ACC112 (cell line): ENCODE data around the gene UBE2O.

Source experiments
- H2AFZ ChIP-seq: fragments of 200-600 bp; sonication (generic); one replicate; pipeline ENCODE4 v1.6.0; 2017; ENCODE audit warnings: antibody characterized with exemption, low read length; ENCODE audit not compliant: unreplicated experiment
- H3K27ac ChIP-seq: fragments of 200-600 bp; sonication (generic); 2 replicates; pipeline ENCODE4 v1.5.1; 2014; ENCODE audit warnings: low read depth, mild to moderate bottlenecking, antibody characterized with exemption, low read length, moderate library complexity
- H3K27me3 ChIP-seq: fragments of 200-600 bp; sonication (generic); 2 replicates; pipeline ENCODE4 v1.6.1; 2014; ENCODE audit warnings: mild to moderate bottlenecking, antibody characterized with exemption, low read length, moderate library complexity, mixed read lengths; ENCODE audit not compliant: insufficient read depth
- H3K36me3 ChIP-seq: fragments of 200-600 bp; sonication (generic); 2 replicates; pipeline ENCODE4 v1.6.1; 2016; ENCODE audit warnings: mild to moderate bottlenecking, antibody characterized with exemption, low read length, moderate library complexity, mixed read lengths; ENCODE audit not compliant: insufficient read depth
- H3K4me1 ChIP-seq: fragments of 200-600 bp; sonication (generic); one replicate; pipeline ENCODE4 v1.6.1; 2016; ENCODE audit warnings: low read length, mixed read lengths; ENCODE audit not compliant: insufficient read depth, unreplicated experiment, control insufficient read depth
- H3K4me3 ChIP-seq: fragments of 200-600 bp; sonication (generic); 2 replicates; pipeline ENCODE4 v1.5.1; 2014; ENCODE audit warnings: mild to moderate bottlenecking, low read depth, low read length
- H3K79me2 ChIP-seq: fragments of 200-600 bp; sonication (generic); one replicate; pipeline ENCODE4 v1.6.0; 2016; ENCODE audit warnings: low read length; ENCODE audit not compliant: control insufficient read depth, unreplicated experiment, insufficient read depth

The UBE2O gene

DNA sequence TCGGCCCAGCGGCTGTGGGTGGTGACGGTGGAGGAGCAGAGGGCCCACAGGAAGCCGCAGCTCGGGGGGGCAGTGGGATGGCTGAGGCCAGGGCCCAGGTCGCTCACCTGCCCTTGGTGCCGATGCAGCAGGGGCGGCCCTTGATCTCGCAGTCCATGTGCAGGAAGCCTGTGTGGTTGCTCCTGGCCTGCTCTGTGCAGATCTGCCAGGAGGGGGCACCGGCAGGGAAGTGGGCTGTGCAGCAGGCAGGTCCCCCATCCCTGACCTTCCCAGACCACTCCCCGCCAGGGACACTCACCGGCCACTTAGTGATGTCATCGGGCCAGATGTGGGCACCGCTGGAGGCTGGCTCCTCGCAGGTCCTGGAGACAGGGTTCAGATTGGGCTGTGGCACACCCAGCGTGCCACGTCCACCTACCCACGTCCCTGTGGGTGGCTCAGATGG lies 20.6 kb upstream of the UBE2O start:
- Histone ChIP-seq H2AFZ (no peak overlapping the region), H3K36me3 (no peaks in the 10 kb centered on the region), H3K79me2 (no peaks in the 10 kb centered on the region), H3K27me3 (no peaks in the 10 kb centered on the region), H3K4me1 (no peaks in the 10 kb centered on the region), H3K27ac (no peak overlapping the region), H3K4me3 (no peak overlapping the region)

DNA sequence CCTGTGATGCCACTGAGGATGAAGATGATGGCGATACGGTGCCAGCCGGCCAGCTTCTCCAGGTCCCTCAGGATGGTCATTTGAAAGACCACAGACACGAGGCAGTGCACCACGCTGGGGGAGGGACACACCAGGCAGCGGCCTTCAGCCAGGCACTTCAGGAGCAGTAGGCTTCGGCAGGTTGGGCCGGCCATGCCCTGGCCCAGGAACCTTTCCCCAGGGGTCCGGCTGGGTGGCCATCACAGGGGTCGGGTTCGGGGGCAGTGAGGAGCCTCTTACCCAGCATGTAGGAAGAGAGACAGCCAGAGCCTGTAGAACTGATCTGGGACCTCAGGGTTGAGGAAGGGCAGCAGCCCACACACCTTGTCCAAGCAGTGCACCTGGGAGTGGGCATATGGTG lies 19.8 kb upstream of the UBE2O start:
- no peaks in the 10 kb centered on the region for H3K36me3 ChIP-seq
- H3K4me1 ChIP-seq: no peaks in the 10 kb centered on the region

DNA sequence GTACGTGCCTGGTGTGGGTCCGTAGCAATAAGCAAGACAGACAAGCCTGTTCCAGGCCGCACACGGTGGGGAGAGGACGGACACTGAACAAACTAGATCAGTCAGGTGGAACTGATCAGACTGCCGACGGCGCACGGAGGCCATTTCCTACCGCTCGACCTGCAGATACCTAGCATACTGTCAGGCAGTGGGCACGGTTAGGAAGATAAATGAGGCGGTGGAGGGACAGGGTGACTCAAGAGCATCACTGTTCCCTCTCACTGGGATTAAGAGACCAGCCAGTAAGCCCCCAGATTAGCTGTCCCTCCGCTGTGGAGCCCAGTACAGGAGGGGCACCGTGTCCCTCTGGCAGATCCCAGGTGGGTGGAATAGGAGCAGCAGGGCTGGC lies 19.3 kb upstream of the UBE2O start:
- Histone ChIP-seq H3K27ac (no peak overlapping the region), H2AFZ (no peak overlapping the region), H3K4me1 (no peaks in the 10 kb centered on the region), H3K4me3 (no peak overlapping the region), H3K36me3 (no peaks in the 10 kb centered on the region), H3K79me2 (no peaks in the 10 kb centered on the region), H3K27me3 (no peaks in the 10 kb centered on the region)

More for the DNA sequence above, 19.8 kb upstream of the UBE2O start:
- Histone ChIP-seq H2AFZ (no peak overlapping the region), H3K79me2 (no peaks in the 10 kb centered on the region), H3K27me3 (no peaks in the 10 kb centered on the region), H3K27ac (no peak overlapping the region), H3K4me3 (no peak overlapping the region)

DNA sequence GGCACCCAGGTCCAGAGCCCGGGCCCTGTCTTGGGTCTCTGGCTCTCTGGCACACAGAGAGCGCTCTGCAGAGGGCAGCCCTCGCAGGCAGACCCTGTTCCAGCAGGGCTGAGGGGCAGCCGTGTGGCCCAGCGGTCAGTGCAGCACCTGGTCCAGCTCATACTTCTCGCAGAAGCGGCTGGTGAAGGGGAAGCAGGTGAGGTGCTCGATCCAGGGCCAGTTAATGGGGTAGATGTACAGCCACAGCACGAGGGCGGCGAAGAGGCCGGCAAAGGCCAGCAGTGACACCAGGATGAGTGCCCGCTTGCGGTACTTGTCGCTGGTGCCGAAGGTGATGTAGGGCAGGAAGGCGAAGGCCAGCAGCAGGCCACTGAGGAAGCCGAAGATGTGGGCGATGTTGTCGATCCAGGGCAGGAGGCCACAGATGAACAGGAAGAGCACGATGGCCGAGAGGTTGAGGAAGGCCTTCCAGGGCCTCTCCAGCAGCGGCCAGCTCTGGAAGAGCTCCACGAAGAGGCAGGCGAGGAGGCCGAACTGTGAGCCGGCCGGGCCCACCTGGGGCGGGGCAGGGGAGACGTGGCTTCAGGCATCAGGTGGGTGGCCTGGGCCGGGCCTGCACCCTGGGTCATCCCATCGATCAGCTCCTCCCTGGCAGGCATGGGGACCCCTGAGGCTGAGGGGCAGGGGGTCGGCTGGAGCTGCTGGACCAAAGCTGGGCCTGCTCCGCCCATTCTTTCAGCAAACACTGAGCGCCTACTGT lies 18.7 kb upstream of the UBE2O start:
- H3K4me3 ChIP-seq: no peak overlapping the region
- H3K36me3 ChIP-seq: no peaks in the 10 kb centered on the region
- no peaks in the 10 kb centered on the region for H3K79me2 ChIP-seq
- H2AFZ ChIP-seq: no peak overlapping the region
- H3K27me3 ChIP-seq: no peaks in the 10 kb centered on the region
- H3K27ac ChIP-seq: no peak overlapping the region
- H3K4me1 ChIP-seq: no peaks in the 10 kb centered on the region

DNA sequence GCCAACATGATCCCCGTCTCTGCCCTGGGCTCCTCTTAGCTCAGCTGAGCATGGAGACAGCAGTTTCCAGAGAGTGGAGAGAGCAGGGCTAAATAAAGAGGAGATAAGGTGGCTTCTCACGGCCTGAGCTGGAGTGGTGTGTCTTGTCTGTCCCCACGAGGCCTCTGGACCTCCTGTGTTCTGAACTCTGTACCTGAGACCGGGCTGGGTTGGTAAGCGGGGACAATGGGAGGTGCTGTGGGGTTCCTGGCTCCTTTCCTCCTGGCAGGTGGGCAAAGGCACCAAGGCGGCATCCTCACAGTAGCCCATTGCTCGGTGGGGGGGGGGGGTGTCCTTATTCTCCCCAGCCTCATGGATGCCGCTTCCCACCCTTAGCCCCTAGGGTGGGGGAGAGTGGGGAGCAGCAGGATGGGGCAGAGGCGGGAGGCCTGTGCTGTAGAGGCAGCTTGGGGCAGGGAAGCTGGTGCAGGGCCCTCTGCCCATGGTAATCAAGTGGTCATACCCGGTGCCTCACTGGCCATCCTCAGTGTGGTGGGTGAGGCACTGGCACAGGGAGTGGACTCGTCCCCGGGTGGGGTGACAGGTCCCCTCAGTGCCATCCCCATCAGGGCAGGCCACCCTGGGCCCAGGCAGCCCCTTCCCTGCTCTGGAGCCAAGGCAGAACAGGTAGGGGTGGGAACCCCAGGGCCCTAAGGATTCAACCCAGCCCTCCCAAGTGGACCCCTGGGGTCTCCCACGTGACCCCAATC lies 17.2 kb upstream of the UBE2O start:
- Histone ChIP-seq H3K4me1 (no peaks in the 10 kb centered on the region), H3K4me3 (no peak overlapping the region), H3K36me3 (no peaks in the 10 kb centered on the region), H3K79me2 (no peaks in the 10 kb centered on the region), H3K27me3 (no peaks in the 10 kb centered on the region), H3K27ac (no peak overlapping the region), H2AFZ (no peak overlapping the region)

DNA sequence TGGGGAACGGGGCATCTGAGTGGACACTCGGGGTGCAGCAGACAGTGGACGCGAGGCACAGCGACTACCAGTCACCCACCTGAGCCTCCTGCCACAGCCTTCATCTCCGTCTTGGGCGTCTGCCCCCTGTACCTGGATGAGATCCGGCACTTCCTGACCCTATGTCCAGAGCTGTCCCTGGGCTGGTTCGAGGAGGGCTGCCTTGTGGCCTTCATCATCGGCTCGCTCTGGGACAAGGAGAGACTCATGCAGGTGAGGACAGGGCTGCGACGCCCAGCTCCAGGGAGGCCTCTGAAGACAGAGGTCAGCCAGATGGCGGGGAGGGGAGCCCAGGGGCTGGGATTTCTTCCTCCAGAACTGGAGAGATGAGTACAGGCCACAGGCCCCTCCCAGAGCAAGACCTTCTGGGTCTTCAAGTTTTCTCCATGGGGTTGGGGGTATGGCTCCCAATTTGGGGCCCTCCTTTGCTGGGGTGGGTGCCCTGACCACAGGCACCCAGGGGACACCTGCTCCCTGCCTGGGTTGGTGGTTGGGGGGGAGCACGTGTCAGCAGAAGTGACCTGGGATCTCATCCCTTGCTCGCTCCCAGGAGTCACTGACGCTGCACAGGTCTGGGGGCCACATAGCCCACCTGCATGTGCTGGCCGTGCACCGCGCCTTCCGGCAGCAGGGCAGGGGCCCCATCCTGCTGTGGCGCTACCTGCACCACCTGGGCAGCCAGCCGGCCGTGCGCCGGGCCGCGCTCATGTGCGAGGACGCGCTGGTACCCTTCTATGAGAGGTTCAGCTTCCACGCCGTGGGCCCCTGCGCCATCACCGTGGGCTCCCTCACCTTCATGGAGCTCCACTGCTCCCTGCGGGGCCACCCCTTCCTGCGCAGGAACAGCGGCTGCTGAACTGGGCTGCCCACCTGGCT lies 16.4 kb upstream of the UBE2O start:
- Histone ChIP-seq H3K79me2 (no peaks in the 10 kb centered on the region), H3K27ac (no peak overlapping the region), H2AFZ (no peak overlapping the region), H3K27me3 (no peaks in the 10 kb centered on the region), H3K4me3 (no peak overlapping the region), H3K36me3 (no peaks in the 10 kb centered on the region), H3K4me1 (no peaks in the 10 kb centered on the region)

DNA sequence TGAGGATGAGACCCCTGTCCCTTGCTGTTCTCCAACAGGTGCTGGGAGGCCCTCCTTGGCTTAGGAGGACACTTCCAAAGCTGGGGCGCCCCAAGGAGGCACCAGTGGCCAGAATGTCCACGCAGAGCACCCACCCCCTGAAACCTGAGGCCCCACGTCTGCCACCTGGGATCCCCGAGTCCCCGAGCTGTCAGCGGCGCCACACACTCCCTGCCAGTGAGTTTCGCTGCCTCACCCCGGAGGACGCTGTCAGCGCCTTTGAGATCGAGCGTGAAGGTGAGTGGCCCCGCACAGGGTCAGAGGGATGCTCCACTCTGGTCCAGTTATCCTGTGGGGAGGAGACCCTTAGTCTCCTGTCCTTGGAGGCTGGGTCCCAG lies 15.7 kb upstream of the UBE2O start:
- H2AFZ ChIP-seq: no peak overlapping the region
- no peak overlapping the region for H3K4me3 ChIP-seq
- H3K36me3 ChIP-seq: no peaks in the 10 kb centered on the region
- H3K27ac ChIP-seq: no peak overlapping the region
- no peaks in the 10 kb centered on the region for H3K4me1 ChIP-seq
- no peaks in the 10 kb centered on the region for H3K27me3 ChIP-seq
- no peaks in the 10 kb centered on the region for H3K79me2 ChIP-seq

DNA sequence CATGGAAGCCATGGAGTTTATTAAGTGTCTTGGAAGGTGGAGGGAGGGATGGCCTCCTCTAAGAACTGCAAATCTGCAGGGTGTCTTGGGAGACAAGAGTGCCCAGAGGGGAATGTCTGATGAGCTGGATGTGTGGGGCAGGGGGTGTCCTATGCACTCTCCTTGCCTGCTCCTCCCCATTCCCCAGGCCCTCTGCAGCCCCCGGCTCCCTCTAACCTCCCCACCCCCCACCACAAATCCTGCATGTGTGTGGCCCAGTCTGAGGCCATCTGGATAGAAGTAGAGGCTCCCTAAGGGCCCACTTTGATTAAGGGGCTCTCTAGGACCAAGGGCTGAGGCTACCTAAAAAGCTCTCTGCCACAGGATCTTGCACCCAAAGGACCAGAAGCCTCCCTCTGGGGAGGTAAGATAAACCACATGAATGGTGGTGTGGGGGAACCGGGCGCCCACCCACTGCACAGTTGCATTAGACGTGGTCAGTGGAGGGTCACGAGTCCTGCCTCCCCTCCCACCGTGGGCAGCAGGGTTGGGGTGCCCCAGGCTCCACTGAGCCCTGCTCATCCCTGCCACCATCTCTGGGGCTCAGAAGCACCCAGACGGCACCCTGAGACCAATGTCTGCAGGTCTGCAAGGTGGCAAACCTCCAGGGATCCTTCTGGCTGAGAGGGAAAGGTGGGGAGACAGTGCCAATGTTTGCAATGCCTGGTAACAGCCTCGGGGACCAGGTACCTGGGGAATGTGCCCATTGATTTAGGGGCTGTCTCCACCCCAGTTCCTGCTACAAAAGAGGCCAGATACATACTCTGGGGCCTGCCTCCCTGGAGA lies 15.1 kb upstream of the UBE2O start:
- H3K79me2 ChIP-seq: no peaks in the 10 kb centered on the region
- H3K4me1 ChIP-seq: no peaks in the 10 kb centered on the region
- no peak overlapping the region for H2AFZ ChIP-seq
- H3K4me3 ChIP-seq: no peak overlapping the region
- H3K27me3 ChIP-seq: no peaks in the 10 kb centered on the region
- no peak overlapping the region for H3K27ac ChIP-seq
- H3K36me3 ChIP-seq: no peaks in the 10 kb centered on the region

DNA sequence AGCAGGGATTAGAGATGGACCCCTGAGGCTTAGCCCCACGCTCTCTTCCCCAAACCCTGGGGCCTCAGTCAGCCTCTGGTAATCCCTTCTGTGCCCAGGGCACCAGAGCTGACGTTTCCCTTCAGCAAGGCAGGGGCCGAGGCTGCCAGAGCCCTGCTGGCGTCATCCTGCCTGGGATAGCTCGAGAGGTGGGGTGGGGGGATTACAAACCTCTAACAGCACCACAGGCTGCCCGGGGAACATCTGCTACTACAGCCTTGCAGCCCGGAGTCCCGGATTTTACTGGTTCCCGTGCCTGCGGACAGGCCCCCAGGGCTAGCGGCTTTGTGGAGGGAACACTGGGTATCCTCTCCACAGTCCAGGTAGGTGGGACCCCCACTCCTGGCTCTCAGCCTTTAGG lies 14.4 kb upstream of the UBE2O start, which contains the start of gene AANAT:
AANAT (plus strand) TSS at position 238 of the 400 bp plus-strand sequence. CDS start 1,144 bp downstream, outside the sequence.
- H3K4me3 ChIP-seq: no peak within 1 kb of the TSS
- H3K4me1 ChIP-seq: no peaks in the 10 kb centered on the region
- no peaks in the 10 kb centered on the region for H3K36me3 ChIP-seq
- no peaks in the 10 kb centered on the region for H3K79me2 ChIP-seq
- no peak within 1 kb of the TSS for H3K27ac ChIP-seq
- H3K27me3 ChIP-seq: no peaks in the 10 kb centered on the region
- H2AFZ ChIP-seq: no peak within 1 kb of the TSS

DNA sequence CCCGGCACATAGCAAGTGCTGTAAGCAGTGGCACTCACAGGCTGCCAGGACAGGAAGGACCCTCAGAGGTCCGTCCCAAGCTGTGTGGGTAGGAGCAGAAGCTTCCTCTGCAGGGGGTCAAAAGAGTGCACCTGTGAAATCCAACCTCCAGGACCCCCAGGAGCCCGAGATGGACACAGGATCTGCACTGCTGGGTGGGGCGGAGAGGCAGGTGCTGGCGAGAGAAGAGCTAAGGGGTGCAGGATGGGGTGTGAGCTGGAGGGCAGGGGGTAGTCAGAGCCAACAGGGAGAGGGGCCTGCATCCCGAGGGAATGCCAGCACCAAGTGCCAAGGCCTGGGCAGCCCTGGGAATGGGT lies 13.8 kb upstream of the UBE2O start:
- no peak overlapping the region for H3K4me3 ChIP-seq
- no peaks in the 10 kb centered on the region for H3K79me2 ChIP-seq
- no peaks in the 10 kb centered on the region for H3K4me1 ChIP-seq
- H3K27ac ChIP-seq: no peak overlapping the region
- no peaks in the 10 kb centered on the region for H3K27me3 ChIP-seq
- H2AFZ ChIP-seq: no peak overlapping the region
- no peaks in the 10 kb centered on the region for H3K36me3 ChIP-seq
